T-cell (primary cell): ENCODE data around the gene KRT2. TPM values are rescaled to one million over a fixed set of nuclear protein-coding genes. Genes with fewer than 3 reads are reported as not detected.
A peak's percentile ranks its signal among the peaks of the same experiment; 100 is the strongest.

Experiments
- ATAC-seq, 4 experiments: fragments of 200-7000 bp in 3 of 4; fragments of 150-1000 bp in 1 of 4; cut with Tn5 transposase; replicated peaks in 1 of 4; 1 replicate in 3 of 4; 2 replicates in 1 of 4; pipeline ENCODE4 v1.10.0; 2021; ENCODE audit warnings: moderate library complexity in 3 of 4, mild to moderate bottlenecking in 2 of 4, moderate number of reproducible peaks in 1 of 4
- CTCF ChIA-PET, 2 donors: fragments of 300-600 bp; sonication (Branson Sonifier 250); formaldehyde crosslinking; loops; one replicate each; lab custom pipeline; 2022; ENCODE audit warnings: antibody characterized with exemption in 2 of 2; lab: Charles Lee
- POLR2A ChIA-PET, 2 donors: fragments of 300-600 bp; sonication (Branson Sonifier 250); formaldehyde crosslinking; loops; one replicate each; lab custom pipeline; 2022; ENCODE audit warnings: antibody characterized with exemption in 2 of 2; lab: Charles Lee
- DNase-seq, 35 experiments: peaks; one replicate each; pipeline versions ENCODE4 v3.0.0 to v3.0.0-alpha.2; 2013 to 2023
- H3K27ac ChIP-seq: one replicate; pipeline ENCODE4 v1.5.1; 2013; ENCODE audit warnings: low read length
- H3K27me3 ChIP-seq, 2 experiments: replicated peaks in 1 of 2; 1 replicate in 1 of 2; 2 replicates in 1 of 2; pipeline versions ENCODE4 v1.6.1 to v1.7.0; 2013; ENCODE audit warnings: low read length in 1 of 2, mixed read lengths in 1 of 2; ENCODE audit not compliant: control insufficient read depth in 2 of 2, insufficient read depth in 2 of 2; ENCODE audit errors: extremely low read depth in 1 of 2
- H3K36me3 ChIP-seq, 2 donors: 1 replicate in 1 of 2; 2 replicates in 1 of 2; pipeline versions ENCODE4 v1.6.1 to v1.7.0; 2013; ENCODE audit warnings: low read length in 1 of 2; ENCODE audit not compliant: control insufficient read depth in 2 of 2, insufficient read depth in 1 of 2; ENCODE audit errors: extremely low read depth in 1 of 2
- H3K4me1 ChIP-seq, 2 experiments: 1 replicate in 1 of 2; 2 replicates in 1 of 2; pipeline versions ENCODE4 v1.6.1 to v1.7.0; 2013; ENCODE audit warnings: low read length in 2 of 2, mixed read lengths in 1 of 2; ENCODE audit not compliant: insufficient read depth in 2 of 2, control insufficient read depth in 1 of 2; ENCODE audit errors: extremely low read depth in 1 of 2
- H3K4me3 ChIP-seq, 2 donors: 1 replicate in 1 of 2; 2 replicates in 1 of 2; pipeline versions ENCODE4 v1.5.1 to v1.7.0; 2013; ENCODE audit warnings: mild to moderate bottlenecking in 2 of 2, low read length in 1 of 2, moderate library complexity in 1 of 2; ENCODE audit not compliant: control insufficient read depth in 1 of 2; ENCODE audit errors: extremely low read depth in 1 of 2
- H3K9me3 ChIP-seq: 2 replicates; pipeline ENCODE4 v1.7.0; 2013
- H3K27ac Mint-ChIP-seq, 2 donors: one replicate each; pipeline ENCODE4 v1.8.0; 2020 to 2021; ENCODE audit warnings: mild to moderate bottlenecking in 2 of 2, mixed read lengths in 2 of 2
- H3K27me3 Mint-ChIP-seq, 2 donors: one replicate each; pipeline ENCODE4 v1.8.0; 2021 to 2022; ENCODE audit warnings: mixed read lengths in 2 of 2
- H3K36me3 Mint-ChIP-seq: one replicate; pipeline ENCODE4 v1.8.0; 2021; ENCODE audit warnings: mixed read lengths
- H3K4me1 Mint-ChIP-seq, 3 donors: one replicate each; pipeline ENCODE4 v1.8.0; 2020 to 2022; ENCODE audit warnings: mixed read lengths in 3 of 3, mild to moderate bottlenecking in 1 of 3
- H3K4me3 Mint-ChIP-seq, 3 donors: one replicate each; pipeline ENCODE4 v1.8.0; 2020 to 2022; ENCODE audit warnings: mild to moderate bottlenecking in 3 of 3, mixed read lengths in 3 of 3, moderate library complexity in 3 of 3
- H3K9me3 Mint-ChIP-seq, 3 donors: one replicate each; pipeline ENCODE4 v1.8.0; 2020 to 2022; ENCODE audit warnings: mixed read lengths in 3 of 3
- WGBS: methylation state at CpG from one replicate; pipeline ENCODE4 v1.1.5; 2013; ENCODE audit warnings: missing lambda C conversion rate; ENCODE audit not compliant: insufficient coverage; 5-methylcytosine and 5-hydroxymethylcytosine counted together
- total RNA-seq, 35 experiments: library from RNA in 6 of 35; stranded (reverse) in 6 of 35; fragments of 120-200 nt in 1 of 35; gene quantifications; one replicate each; pipeline versions ENCODE4 v1.2.1 to v1.2.4 and lab custom pipeline; 2013 to 2026

Gene KRT2
- total RNA-seq, 5 donors from 2014 or later (not counting 1 experiment from before 2014, with no cell fraction given), result 0.13 to 2.6 (median 0.82) TPM

- 65% methylated on average over 4 of the region's 10 CpGs for WGBS
- peak overlapping the region; percentile 98 to 100 for H3K27ac Mint-ChIP-seq
- peak overlapping the region in 1 of 3 donors; percentile 27 for H3K4me3 Mint-ChIP-seq
- no peak overlapping the region for H3K4me3 ChIP-seq
- peaks cover 68% of the 10 kb centered on the region in 2 experiments for H3K4me1 ChIP-seq
- H3K9me3 ChIP-seq, result no peaks in the 10 kb centered on the region
- peaks cover 3 to 5% (median 4%) of the 10 kb centered on the region in 3 donors for H3K9me3 Mint-ChIP-seq
- peaks cover 4% of the 10 kb centered on the region for H3K36me3 Mint-ChIP-seq
- ATAC-seq (no peak), DNase-seq (no peak)
- ChIA-PET CTCF (no interaction called here), POLR2A (interaction anchor here in 1 of 2 donors (0.6 kb wide), 1 partner anchor 49 kb away, joined by 4 read pairs; no protein-coding TSS in a partner anchor)
- H3K27ac ChIP-seq, result peak overlapping the region; percentile 96
- H3K36me3 ChIP-seq, result no peaks in the 10 kb centered on the region
- H3K27me3 Mint-ChIP-seq, result no peaks in the 10 kb centered on the region
- no peaks in the 10 kb centered on the region for H3K27me3 ChIP-seq
- peaks cover 73 to 78% (median 76%) of the 10 kb centered on the region in 3 donors for H3K4me1 Mint-ChIP-seq
Observed at GRCh38 chr12:52643233-52644077, 8.6 kb downstream of the KRT2 start.

- H3K9me3 ChIP-seq, result no peaks in the 10 kb centered on the region
- Mint-ChIP-seq H3K4me1 (peaks cover 53 to 62% (median 61%) of the 10 kb centered on the region in 3 donors), H3K4me3 (peak overlapping the region in 1 of 3 donors; percentile 62), H3K36me3 (peaks cover 4% of the 10 kb centered on the region), H3K9me3 (peaks cover 0 to 5% (median 3%) of the 10 kb centered on the region in 3 donors), H3K27ac (peak overlapping the region; percentile 53 to 100), H3K27me3 (peaks cover 0 to 3% of the 10 kb centered on the region in 2 donors)
- no peaks in the 10 kb centered on the region for H3K36me3 ChIP-seq
- 84% methylated on average over 3 of the region's 4 CpGs for WGBS
- H3K4me3 ChIP-seq, result no peak overlapping the region
- ChIA-PET CTCF (interaction anchor here in 1 of 2 donors (0.5 to 1.0 kb wide), 2 partner anchors 75 to 316 kb away, joined by 3 to 4 read pairs; no protein-coding TSS in a partner anchor), POLR2A (no interaction called here)
- ATAC-seq (no peak), DNase-seq (peak in 1 of 35 experiments; percentile 2)
- peaks cover 49 to 50% of the 10 kb centered on the region in 2 experiments for H3K4me1 ChIP-seq
- H3K27me3 ChIP-seq, result no peaks in the 10 kb centered on the region
- H3K27ac ChIP-seq, result no peak overlapping the region
Observed at GRCh38 chr12:52641468-52641867, 10.5 kb downstream of the KRT2 start.

GRCh38 chr12:52637299-52637698 lies 14.7 kb downstream of the KRT2 start:
- Histone ChIP-seq H3K4me3 (no peak overlapping the region), H3K9me3 (no peaks in the 10 kb centered on the region), H3K27me3 (peaks cover 0 to 3% of the 10 kb centered on the region in 2 experiments), H3K27ac (no peak overlapping the region), H3K36me3 (no peaks in the 10 kb centered on the region), H3K4me1 (peaks cover 36 to 39% of the 10 kb centered on the region in 2 experiments)
- no peak overlapping the region for H3K4me3 Mint-ChIP-seq
- WGBS, result 88% methylated on average over 2 of the region's 4 CpGs
- no peak for DNase-seq
- peaks cover 38 to 52% (median 47%) of the 10 kb centered on the region in 3 donors for H3K4me1 Mint-ChIP-seq
- no peak for ATAC-seq
- no peaks in the 10 kb centered on the region for H3K36me3 Mint-ChIP-seq
- peaks cover 0 to 6% of the 10 kb centered on the region in 2 donors for H3K27me3 Mint-ChIP-seq
- ChIA-PET CTCF (no interaction called here), POLR2A (no interaction called here)
- H3K27ac Mint-ChIP-seq, result peak overlapping the region in 1 of 2 donors; percentile 6
- H3K9me3 Mint-ChIP-seq, result no peaks in the 10 kb centered on the region

GRCh38 chr12:52636592-52637258 lies 15.3 kb downstream of the KRT2 start:
- Histone ChIP-seq H3K36me3 (no peaks in the 10 kb centered on the region), H3K27ac (no peak overlapping the region), H3K4me3 (no peak overlapping the region), H3K4me1 (peaks cover 37 to 40% of the 10 kb centered on the region in 2 experiments), H3K27me3 (peaks cover 0 to 3% of the 10 kb centered on the region in 2 experiments), H3K9me3 (no peaks in the 10 kb centered on the region)
- 100% methylated on average over 2 of the region's 5 CpGs for WGBS
- no peaks in the 10 kb centered on the region for H3K9me3 Mint-ChIP-seq
- POLR2A ChIA-PET, result no interaction called here
- DNase-seq (peak in 1 of 35 experiments; percentile 1), ATAC-seq (no peak)
- no peak overlapping the region for H3K4me3 Mint-ChIP-seq
- CTCF ChIA-PET, result no interaction called here
- peaks cover 38 to 52% (median 47%) of the 10 kb centered on the region in 3 donors for H3K4me1 Mint-ChIP-seq
- H3K36me3 Mint-ChIP-seq, result no peaks in the 10 kb centered on the region
- peaks cover 0 to 6% of the 10 kb centered on the region in 2 donors for H3K27me3 Mint-ChIP-seq
- H3K27ac Mint-ChIP-seq, result peak overlapping the region in 1 of 2 donors; percentile 23

- no peak overlapping the region for H3K4me3 ChIP-seq
- Mint-ChIP-seq H3K27ac (no peak overlapping the region), H3K27me3 (peaks cover 0 to 6% of the 10 kb centered on the region in 2 donors), H3K36me3 (no peaks in the 10 kb centered on the region), H3K4me1 (peaks cover 38 to 52% (median 47%) of the 10 kb centered on the region in 3 donors), H3K9me3 (no peaks in the 10 kb centered on the region), H3K4me3 (no peak overlapping the region)
- H3K36me3 ChIP-seq, result no peaks in the 10 kb centered on the region
- ChIA-PET POLR2A (interaction anchor here in 1 of 2 donors (0.5 kb wide), 1 partner anchor 1094 kb away, joined by 3 read pairs; no protein-coding TSS in a partner anchor), CTCF (no interaction called here)
- H3K27ac ChIP-seq, result no peak overlapping the region
- H3K27me3 ChIP-seq, result peaks cover 0 to 3% of the 10 kb centered on the region in 2 experiments
- DNase-seq (peak in 2 of 35 experiments; percentile 5 to 7), ATAC-seq (no peak)
- H3K4me1 ChIP-seq, result peaks cover 39 to 40% of the 10 kb centered on the region in 2 experiments
- no peaks in the 10 kb centered on the region for H3K9me3 ChIP-seq
- 42% methylated on average over 4 of the region's 6 CpGs for WGBS
Observed at GRCh38 chr12:52636189-52636588, 15.8 kb downstream of the KRT2 start.
